ENCODE measurements around the gene NLK.

DNA sequence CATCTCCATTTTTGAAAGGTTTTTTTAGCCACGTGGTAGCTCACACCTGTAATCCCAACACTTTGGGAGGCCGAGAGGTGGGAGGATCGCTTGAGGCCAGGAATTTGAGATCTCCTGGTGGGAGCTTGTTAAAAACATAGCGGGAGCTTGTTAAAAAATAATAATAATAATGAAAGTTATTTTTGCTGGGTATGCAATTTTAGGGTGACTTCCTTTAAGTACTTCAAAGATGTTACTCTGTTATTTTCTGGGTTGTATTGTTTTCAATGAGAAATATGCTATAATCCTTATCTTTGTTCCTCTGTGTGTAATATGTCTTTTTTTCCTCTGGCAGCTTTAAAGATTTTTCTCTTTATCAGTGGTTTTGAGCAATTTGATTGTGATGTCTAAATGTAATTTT is 48.1 kb downstream of the NLK start:
- TF ChIP-seq, protein P1, sequence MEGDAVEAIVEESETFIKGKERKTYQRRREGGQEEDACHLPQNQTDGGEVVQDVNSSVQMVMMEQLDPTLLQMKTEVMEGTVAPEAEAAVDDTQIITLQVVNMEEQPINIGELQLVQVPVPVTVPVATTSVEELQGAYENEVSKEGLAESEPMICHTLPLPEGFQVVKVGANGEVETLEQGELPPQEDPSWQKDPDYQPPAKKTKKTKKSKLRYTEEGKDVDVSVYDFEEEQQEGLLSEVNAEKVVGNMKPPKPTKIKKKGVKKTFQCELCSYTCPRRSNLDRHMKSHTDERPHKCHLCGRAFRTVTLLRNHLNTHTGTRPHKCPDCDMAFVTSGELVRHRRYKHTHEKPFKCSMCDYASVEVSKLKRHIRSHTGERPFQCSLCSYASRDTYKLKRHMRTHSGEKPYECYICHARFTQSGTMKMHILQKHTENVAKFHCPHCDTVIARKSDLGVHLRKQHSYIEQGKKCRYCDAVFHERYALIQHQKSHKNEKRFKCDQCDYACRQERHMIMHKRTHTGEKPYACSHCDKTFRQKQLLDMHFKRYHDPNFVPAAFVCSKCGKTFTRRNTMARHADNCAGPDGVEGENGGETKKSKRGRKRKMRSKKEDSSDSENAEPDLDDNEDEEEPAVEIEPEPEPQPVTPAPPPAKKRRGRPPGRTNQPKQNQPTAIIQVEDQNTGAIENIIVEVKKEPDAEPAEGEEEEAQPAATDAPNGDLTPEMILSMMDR (IDR thresholded peaks at IDR 0.05) = no peak
- TF ChIP-seq POLR2A (IDR thresholded peaks at IDR 0.05) = no peak

All from body of pancreas (tissue), 4 donors.